Activated T-cell treated with anti-CD3 and anti-CD28 coated beads, Interleukin-2, amount 50 U/mL, for 48 hours (primary cell): ENCODE data around the gene XKRX.

Experiments
- DNase-seq, 2 experiments: peaks; one replicate each; pipeline ENCODE4 v3.0.0-alpha.2; 2020

The XKRX gene

GRCh38 chrX:100883654-100884053, 45.1 kb downstream of the XKRX start:
- no peak for DNase-seq

GRCh38 chrX:100880368-100880767, 48.3 kb downstream of the XKRX start:
- no peak for DNase-seq

DNA sequence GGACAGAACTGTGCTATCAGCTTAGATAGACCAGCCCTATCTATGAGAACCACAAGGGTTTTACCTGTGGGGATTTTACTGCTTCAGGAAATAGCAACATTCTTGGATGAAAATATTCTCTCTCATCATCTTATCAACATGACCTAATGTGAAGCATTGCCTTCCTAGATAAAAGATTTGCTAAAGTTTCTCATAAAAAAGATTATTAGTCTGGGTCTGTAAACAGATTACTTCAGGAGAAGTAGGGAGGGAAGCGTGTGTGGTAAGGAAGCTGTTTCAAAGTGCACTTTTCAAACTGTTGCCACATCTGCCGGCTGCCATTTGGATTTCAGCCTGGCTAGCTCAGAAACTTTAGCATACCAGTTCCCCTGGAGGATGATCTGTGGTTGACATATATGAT, 54.4 kb downstream of the XKRX start, which contains the start of gene NOX1:
Gene NOX1, minus strand, starts transcription at position 35 of the 400 bp plus-strand sequence. CDS start 220 bp downstream, outside the sequence.
- DNase-seq, result no peak

DNA sequence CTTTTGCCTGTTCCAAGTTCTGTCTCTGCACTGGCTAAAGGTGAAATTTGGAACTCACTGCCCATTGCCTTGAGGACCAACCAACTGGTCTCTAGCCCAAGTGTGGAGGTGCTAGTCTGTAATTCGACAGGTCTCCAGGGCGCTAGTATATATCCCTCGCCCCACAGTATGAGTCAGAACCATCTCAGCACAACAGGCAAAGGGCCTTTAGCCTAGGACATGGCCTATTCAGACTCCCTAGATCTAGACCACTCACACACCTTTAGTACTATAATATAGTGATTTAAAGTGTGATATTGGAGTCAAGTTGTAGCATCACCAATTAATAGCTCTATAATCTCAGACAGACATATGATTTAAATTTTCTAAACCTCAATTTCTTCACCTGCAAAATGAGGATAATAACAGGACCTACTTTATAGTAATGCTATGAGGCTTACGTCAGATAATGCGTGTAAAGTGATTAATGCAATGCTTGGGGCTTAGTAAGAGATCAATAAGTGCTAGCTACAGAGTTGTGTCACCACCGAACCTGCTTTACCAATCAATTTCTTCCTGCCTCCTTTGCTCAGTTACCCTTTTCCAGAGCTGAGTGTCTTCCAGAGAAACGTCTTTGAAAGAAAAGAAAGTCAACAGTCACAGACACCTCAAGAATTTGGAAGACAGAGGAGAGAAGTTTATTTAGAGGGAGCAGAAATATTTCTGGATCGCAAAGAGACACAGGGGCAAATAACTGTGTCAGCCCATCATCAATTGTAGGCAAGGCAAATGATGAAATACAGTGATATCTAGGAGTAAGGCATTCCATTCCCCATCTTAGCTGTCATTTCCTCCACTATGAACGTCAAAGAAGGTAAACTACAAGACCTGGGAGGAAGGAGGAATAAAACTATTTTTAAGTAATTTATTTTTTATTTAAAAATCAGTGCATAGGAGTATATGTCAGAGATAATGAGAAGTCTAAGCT, 56.8 kb downstream of the XKRX start:
- DNase-seq, result no peak

DNA sequence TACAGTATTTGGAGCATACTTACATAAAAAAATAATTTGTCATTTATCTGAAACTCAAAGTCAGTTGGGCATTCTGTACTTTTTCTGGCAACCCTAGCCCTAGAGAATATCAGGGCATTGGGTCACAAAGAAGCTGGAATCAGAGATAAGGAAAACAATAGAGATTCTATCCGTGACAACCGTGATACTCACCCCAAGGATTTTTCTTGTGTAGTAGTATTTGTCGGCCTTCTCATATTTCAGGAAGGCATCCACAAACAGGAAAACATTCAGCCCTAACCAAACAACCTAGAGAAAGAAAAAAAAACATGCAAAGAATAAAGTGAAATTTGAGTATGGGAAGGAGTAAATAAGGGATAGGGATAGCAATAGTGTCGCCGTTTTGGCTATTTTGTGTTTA, 58.2 kb downstream of the XKRX start:
- DNase-seq, result no peak

DNA sequence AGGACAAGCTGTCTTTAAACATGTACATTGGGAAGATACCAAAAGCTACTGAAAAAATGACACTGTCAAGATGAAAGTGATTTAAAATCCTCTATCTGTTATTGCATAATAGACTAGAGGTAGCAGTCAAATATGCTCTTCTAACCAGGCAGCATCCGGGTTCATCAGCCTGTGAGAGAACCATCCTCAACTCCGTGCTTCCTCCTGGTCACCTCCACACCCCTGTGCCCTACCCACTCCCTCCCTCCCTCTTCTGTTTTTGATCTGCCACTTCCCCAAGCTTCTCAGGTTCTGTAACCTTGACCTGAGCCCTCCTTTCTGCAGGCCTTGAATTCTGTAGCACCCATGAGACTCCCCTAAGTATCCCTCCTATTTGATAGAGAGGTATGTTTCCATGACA, 60.4 kb downstream of the XKRX start:
- no peak for DNase-seq

DNA sequence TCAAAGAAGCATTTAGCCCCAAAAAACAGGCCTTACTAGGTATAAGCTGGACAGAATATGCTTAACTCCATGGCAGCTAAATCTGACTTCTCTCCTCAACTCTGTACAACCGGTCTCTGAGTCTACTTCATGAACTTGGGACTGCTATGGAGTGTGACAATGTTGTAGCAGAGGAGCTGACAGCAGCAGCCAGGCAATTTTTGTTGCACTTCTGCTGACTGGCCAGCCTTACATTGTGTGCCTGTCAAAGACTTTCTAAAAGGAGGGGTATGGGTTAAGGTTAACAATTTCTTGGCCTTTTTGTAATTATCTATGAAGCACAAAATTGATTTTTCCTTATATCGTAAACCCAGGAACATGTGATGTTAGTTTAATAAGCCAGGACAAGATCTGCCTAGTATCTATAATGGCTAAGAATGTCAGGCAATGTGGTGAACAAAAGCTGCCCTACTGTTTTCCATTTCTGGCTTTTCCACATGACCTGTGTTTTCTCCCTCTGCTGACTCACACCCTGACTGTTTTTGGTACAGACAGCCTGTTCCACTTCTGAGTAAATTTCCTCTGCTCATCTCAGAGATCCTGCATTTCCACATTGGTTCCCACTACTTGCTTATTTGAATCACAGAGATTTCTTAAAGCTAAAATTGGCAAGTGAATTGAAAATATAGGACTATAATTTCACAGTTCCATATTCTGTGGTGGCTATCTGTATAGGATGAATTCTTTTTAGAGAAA, 63.9 kb downstream of the XKRX start:
- no peak for DNase-seq
